HepG2 (cell line): ENCODE measurements around the gene TBC1D14. TPM values are rescaled to one million over a fixed set of nuclear protein-coding genes. Genes with fewer than 3 reads are reported as not detected.

Experiments
- ARID2 ChIP-seq: sonication (generic); formaldehyde crosslinking; IDR thresholded peaks from 2 replicates; pipeline ENCODE4 v1.8.1; 2022; ENCODE audit warnings: mild to moderate bottlenecking, missing genetic modification reagents, borderline replicate concordance
- ATF7 ChIP-seq, 2 experiments: fragments of 450-650 bp in 1 of 2; sonication (generic) in 1 of 2; formaldehyde crosslinking in 1 of 2; IDR thresholded peaks; 2 replicates each; pipeline versions ENCODE4 v1.4.0 to v1.6.1; 2016 to 2020; ENCODE audit warnings: antibody characterized with exemption in 1 of 2, mild to moderate bottlenecking in 1 of 2, missing genetic modification reagents in 1 of 2
- ATF7-NPFF ChIP-seq: sonication (generic); formaldehyde crosslinking; IDR thresholded peaks from 2 replicates; pipeline ENCODE4 v1.8.1; 2023; ENCODE audit warnings: mild to moderate bottlenecking, low read depth, missing genetic modification reagents, moderate library complexity
- MXD1 ChIP-seq: sonication (generic); formaldehyde crosslinking; IDR thresholded peaks from 2 replicates; pipeline ENCODE4 v1.4.0; 2020; ENCODE audit warnings: mild to moderate bottlenecking, missing genetic modification reagents
- NRL ChIP-seq: sonication (generic); formaldehyde crosslinking; IDR thresholded peaks from 2 replicates; pipeline ENCODE4 v1.5.0; 2020; ENCODE audit warnings: missing genetic modification reagents, mild to moderate bottlenecking, moderate library complexity, borderline replicate concordance
- SMAD9 ChIP-seq: sonication (generic); formaldehyde crosslinking; IDR thresholded peaks from 2 replicates; pipeline ENCODE4 v1.5.1; 2020; ENCODE audit warnings: mild to moderate bottlenecking, missing genetic modification reagents
- TEAD2 ChIP-seq: sonication (generic); formaldehyde crosslinking; IDR thresholded peaks from 2 replicates; pipeline ENCODE4 v1.9.0; 2021; ENCODE audit warnings: missing genetic modification reagents
- ZBTB46 ChIP-seq: sonication (generic); formaldehyde crosslinking; IDR thresholded peaks from 2 replicates; pipeline ENCODE4 v1.4.0; 2020; ENCODE audit warnings: mild to moderate bottlenecking, missing genetic modification reagents, borderline replicate concordance
- ZFP41 ChIP-seq: sonication (generic); formaldehyde crosslinking; IDR thresholded peaks from 2 replicates; pipeline ENCODE4 v1.4.0; 2020; ENCODE audit warnings: mild to moderate bottlenecking, missing genetic modification reagents, borderline replicate concordance
- ZNF180 ChIP-seq: sonication (generic); formaldehyde crosslinking; IDR thresholded peaks from 2 replicates; pipeline ENCODE4 v1.4.0; 2020; ENCODE audit warnings: low read depth, missing genetic modification reagents, borderline replicate concordance
- ZNF530 ChIP-seq: sonication (generic); formaldehyde crosslinking; IDR thresholded peaks from 2 replicates; pipeline ENCODE4 v1.5.0; 2020; ENCODE audit warnings: low read depth, mild to moderate bottlenecking, missing genetic modification reagents
- ZNF572 ChIP-seq: sonication (generic); formaldehyde crosslinking; IDR thresholded peaks from 2 replicates; pipeline ENCODE4 v1.5.1; 2020; ENCODE audit warnings: mild to moderate bottlenecking, missing genetic modification reagents
- ZNF616 ChIP-seq: sonication (generic); formaldehyde crosslinking; IDR thresholded peaks from 2 replicates; pipeline ENCODE4 v1.5.0; 2020; ENCODE audit warnings: low read depth, mild to moderate bottlenecking, missing genetic modification reagents
- ZNF670 ChIP-seq: sonication (generic); formaldehyde crosslinking; IDR thresholded peaks from 2 replicates; pipeline ENCODE4 v1.8.0; 2022; ENCODE audit warnings: mild to moderate bottlenecking, missing genetic modification reagents, borderline replicate concordance
- ZNF816 ChIP-seq: sonication (generic); formaldehyde crosslinking; IDR thresholded peaks from 2 replicates; pipeline ENCODE4 v1.8.0; 2022; ENCODE audit warnings: missing genetic modification reagents, mild to moderate bottlenecking, borderline replicate concordance
- ZNF850 ChIP-seq: sonication (generic); formaldehyde crosslinking; conservative IDR thresholded peaks from 2 replicates; pipeline ENCODE4 v1.9.0; 2021; ENCODE audit warnings: mild to moderate bottlenecking, missing genetic modification reagents
- ZNF879 ChIP-seq: sonication (generic); formaldehyde crosslinking; IDR thresholded peaks from 2 replicates; pipeline ENCODE4 v1.8.1; 2023; ENCODE audit warnings: missing genetic modification reagents
- ZNF891 ChIP-seq: sonication (generic); formaldehyde crosslinking; IDR thresholded peaks from 2 replicates; pipeline ENCODE4 v1.5.0; 2020; ENCODE audit warnings: mild to moderate bottlenecking, missing genetic modification reagents
- polyA plus RNA-seq, 8 experiments: library from polyadenylated mRNA; depleted of rRNA in 3 of 8; stranded (reverse) in 7 of 8; unstranded in 1 of 8; fragments of >200 nt; fragmentation: Illumina TruSeq in 4 of 8; extraction: Trizol in 4 of 8; gene quantifications; 2 replicates each; pipeline versions ENCODE4 v1.2.1 to v1.2.3, GENCODE V29; 2011 to 2016; ENCODE audit warnings: low read depth in 4 of 8, missing spikeins in 1 of 8, mixed read lengths in 1 of 8; ENCODE audit not compliant: insufficient read depth in 1 of 8
- total RNA-seq, 5 experiments: library from RNA; depleted of rRNA; stranded (reverse); fragments of >200 nt; fragmentation: Illumina TruSeq; extraction: Trizol; gene quantifications; 2 replicates each; pipeline ENCODE4 v1.2.3, GENCODE V29; 2016; ENCODE audit warnings: low read depth in 1 of 5
- TF ChIP-seq, protein P1 (sequence below): sonication (generic); formaldehyde crosslinking; IDR thresholded peaks from 2 replicates; pipeline ENCODE4 v1.4.0; 2020; ENCODE audit warnings: missing genetic modification reagents
- TF ChIP-seq, protein P2 (sequence below): sonication (generic); formaldehyde crosslinking; IDR thresholded peaks from 2 replicates; pipeline ENCODE4 v1.5.0; 2020; ENCODE audit warnings: mild to moderate bottlenecking, missing genetic modification reagents, moderate library complexity
- TF ChIP-seq, protein P3 (sequence below): sonication (generic); formaldehyde crosslinking; IDR thresholded peaks from 2 replicates; pipeline ENCODE4 v1.5.1; 2020; ENCODE audit warnings: missing genetic modification reagents, mild to moderate bottlenecking, borderline replicate concordance
- TF ChIP-seq, protein P4 (sequence below): IDR thresholded peaks from 2 replicates; pipeline ENCODE4 v1.6.1; 2016; ENCODE audit warnings: missing genetic modification reagents, missing compliant biosample characterization

The TBC1D14 gene
- total and polyA plus RNA-seq, 2 of the 13 experiments (the other 11 are each of a cell fraction or from before 2014, with no cell fraction given), result 29.5 to 46.5 TPM

- TF ChIP-seq ZNF180 (CRISPR knock-in tag) (no peak), ZBTB46 (CRISPR knock-in tag) (no peak), ATF7-NPFF (CRISPR knock-in tag) (0 out of 2 replicates have a peak, but pooled peaks have one; percentile 45), TEAD2 (CRISPR knock-in tag) (no peak), ZNF816 (CRISPR knock-in tag) (no peak), SMAD9 (CRISPR knock-in tag) (no peak), ARID2 (CRISPR knock-in tag) (no peak), ZNF891 (CRISPR knock-in tag) (peak; percentile 57; the same call in 1 of the 2 replicates), ZNF616 (CRISPR knock-in tag) (no peak), ZNF572 (CRISPR knock-in tag) (0 out of 2 replicates have a peak, but pooled peaks have one; percentile 67), ATF7 (IDR thresholded peaks at IDR 0.05) (no peak), ATF7 (CRISPR knock-in tag; IDR thresholded peaks at IDR 0.05) (no peak), ZNF670 (CRISPR knock-in tag) (peak; percentile 68; the same call in 1 of the 2 replicates), NRL (CRISPR knock-in tag) (no peak), MXD1 (CRISPR knock-in tag) (0 out of 2 replicates have a peak, but pooled peaks have one; percentile 22), ZNF879 (CRISPR knock-in tag) (no peak), ZNF530 (no peak), ZFP41 (no peak), ZNF850 (CRISPR knock-in tag) (0 out of 2 replicates have a peak, but pooled peaks have one; percentile 49)
- TF ChIP-seq, protein P1, sequence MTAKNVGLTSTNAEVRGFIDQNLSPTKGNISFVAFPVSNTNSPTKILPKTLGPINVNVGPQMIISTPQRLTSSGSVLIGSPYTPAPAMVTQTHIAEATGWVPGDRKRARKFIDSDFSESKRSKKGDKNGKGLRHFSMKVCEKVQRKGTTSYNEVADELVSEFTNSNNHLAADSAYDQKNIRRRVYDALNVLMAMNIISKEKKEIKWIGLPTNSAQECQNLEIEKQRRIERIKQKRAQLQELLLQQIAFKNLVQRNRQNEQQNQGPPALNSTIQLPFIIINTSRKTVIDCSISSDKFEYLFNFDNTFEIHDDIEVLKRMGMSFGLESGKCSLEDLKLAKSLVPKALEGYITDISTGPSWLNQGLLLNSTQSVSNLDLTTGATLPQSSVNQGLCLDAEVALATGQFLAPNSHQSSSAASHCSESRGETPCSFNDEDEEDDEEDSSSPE, result no peak
- TF ChIP-seq, protein P2, sequence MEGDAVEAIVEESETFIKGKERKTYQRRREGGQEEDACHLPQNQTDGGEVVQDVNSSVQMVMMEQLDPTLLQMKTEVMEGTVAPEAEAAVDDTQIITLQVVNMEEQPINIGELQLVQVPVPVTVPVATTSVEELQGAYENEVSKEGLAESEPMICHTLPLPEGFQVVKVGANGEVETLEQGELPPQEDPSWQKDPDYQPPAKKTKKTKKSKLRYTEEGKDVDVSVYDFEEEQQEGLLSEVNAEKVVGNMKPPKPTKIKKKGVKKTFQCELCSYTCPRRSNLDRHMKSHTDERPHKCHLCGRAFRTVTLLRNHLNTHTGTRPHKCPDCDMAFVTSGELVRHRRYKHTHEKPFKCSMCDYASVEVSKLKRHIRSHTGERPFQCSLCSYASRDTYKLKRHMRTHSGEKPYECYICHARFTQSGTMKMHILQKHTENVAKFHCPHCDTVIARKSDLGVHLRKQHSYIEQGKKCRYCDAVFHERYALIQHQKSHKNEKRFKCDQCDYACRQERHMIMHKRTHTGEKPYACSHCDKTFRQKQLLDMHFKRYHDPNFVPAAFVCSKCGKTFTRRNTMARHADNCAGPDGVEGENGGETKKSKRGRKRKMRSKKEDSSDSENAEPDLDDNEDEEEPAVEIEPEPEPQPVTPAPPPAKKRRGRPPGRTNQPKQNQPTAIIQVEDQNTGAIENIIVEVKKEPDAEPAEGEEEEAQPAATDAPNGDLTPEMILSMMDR, result peak; percentile 98
- TF ChIP-seq, protein P3, sequence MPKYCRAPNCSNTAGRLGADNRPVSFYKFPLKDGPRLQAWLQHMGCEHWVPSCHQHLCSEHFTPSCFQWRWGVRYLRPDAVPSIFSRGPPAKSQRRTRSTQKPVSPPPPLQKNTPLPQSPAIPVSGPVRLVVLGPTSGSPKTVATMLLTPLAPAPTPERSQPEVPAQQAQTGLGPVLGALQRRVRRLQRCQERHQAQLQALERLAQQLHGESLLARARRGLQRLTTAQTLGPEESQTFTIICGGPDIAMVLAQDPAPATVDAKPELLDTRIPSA (CRISPR knock-in tag), result no peak
- TF ChIP-seq, protein P4, sequence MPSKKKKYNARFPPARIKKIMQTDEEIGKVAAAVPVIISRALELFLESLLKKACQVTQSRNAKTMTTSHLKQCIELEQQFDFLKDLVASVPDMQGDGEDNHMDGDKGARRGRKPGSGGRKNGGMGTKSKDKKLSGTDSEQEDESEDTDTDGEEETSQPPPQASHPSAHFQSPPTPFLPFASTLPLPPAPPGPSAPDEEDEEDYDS (CRISPR knock-in tag), result peak; percentile 43; the same call in 1 of the 2 replicates
These were observed 161.3 kb downstream of the TBC1D14 start (continued) for GRCh38 chr4:7070729-7071511.
